GM12892 (cell line): Measurements from ENCODE around the gene SETD3.

Experiments
- POLR2A ChIP-seq: IDR thresholded peaks from 2 replicates; pipeline ENCODE4 v1.6.1; 2011; ENCODE audit warnings: low read depth, low read length, control low read depth
- POLR2AphosphoS5 ChIP-seq: IDR thresholded peaks from 2 replicates; pipeline ENCODE4 v1.6.1; 2011; ENCODE audit warnings: low read depth, low read length, control low read depth
- TAF1 ChIP-seq: IDR thresholded peaks from 2 replicates; pipeline ENCODE4 v1.6.1; 2011; ENCODE audit warnings: low read depth, mild to moderate bottlenecking, control low read depth, low read length, borderline replicate concordance

- no peak for TF ChIP-seq POLR2AphosphoS5
- TF ChIP-seq TAF1 = no peak
- no peak for TF ChIP-seq POLR2A
These were observed 52.9 kb downstream of the SETD3 start for GRCh38 chr14:99427632-99428300.
